ENCODE results near the gene TRIM47.
"Not testable (repeated sequence)": the region's sequence is repeated elsewhere in the genome, so short reads cannot be mapped to it uniquely, and the experiment has no call there.

TRIM47 gene

GRCh38 chr17:75856062-75856756, 22.2 kb downstream of the TRIM47 start:
- DNase-seq (ENCODE audit: insufficient read length, low spot score) = no peak
- TF ChIP-seq CTCF (IDR thresholded peaks at IDR 0.05; ENCODE audit: insufficient read depth, missing control alignments) = no peak
- FAIRE-seq = no peak

DNA sequence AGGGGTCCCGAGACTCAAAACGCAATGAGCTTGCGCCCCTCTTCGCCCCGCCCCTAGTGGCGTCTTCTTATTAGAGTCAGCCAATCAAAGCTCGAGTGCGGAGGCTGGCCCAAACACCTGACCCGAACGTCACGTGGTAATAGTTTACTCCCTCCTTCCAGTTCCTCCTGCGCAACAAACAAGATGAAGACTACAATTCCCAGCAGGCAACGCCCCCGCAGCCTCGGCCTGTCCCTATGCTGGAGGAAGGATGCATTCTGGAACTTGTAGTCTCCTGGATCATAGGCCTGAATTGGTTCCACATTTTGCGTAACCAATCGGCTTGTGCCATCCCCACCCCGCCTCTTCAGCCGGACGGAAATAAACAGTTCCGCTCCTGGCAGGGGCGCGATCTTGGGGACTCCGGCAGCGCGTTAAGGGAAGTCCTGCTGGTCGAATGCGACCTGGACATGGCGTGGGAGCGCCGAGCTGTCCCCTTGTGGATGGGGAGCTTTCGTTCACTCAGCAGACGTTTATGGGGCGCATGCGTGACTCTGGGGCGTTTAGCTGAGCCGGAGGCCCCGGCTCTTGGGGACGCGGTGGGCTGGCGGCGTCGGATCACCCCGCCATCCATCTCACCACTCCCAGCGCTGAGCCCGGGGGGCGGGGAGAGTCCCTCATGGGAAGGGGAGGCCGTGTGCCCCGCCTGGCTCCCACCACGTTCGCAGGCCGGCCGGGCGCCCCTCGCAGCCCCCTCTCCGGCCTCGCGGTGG, 22.9 kb downstream of the TRIM47 start, which contains the start of gene WBP2:
TSS of gene WBP2 (minus strand) at position 26 of the 752 bp plus-strand sequence. CDS start 38 bp downstream, outside the sequence.
- TF ChIP-seq CTCF (IDR thresholded peaks at IDR 0.05; ENCODE audit: insufficient read depth, missing control alignments) = peak; percentile 44
- FAIRE-seq = no peak

DNA sequence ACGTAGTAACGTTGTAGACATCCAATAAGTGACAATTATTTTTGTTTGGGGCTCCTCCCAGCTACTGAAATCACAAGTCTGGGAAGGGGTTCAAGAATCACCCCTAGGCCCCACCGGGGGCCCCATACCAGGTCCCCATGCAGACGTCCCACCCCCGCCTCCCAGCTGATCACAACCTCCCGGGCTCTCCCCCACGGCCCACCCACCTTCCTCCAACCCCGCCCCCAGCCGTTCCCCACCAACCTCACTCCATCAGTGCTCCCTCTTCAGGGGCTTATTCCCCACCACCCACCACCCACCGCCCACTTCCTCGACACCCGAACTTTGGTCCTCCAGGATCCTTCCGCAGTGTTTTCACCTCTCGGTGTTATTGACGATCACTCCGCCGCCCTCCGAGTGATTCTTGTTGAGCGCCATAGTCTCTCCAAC, 23.5 kb downstream of the TRIM47 start:
- DNase-seq (ENCODE audit: insufficient read length, low spot score) = no peak
- TF ChIP-seq CTCF (IDR thresholded peaks at IDR 0.05; ENCODE audit: insufficient read depth, missing control alignments) = no peak
- FAIRE-seq = no peak

More for the DNA sequence above, 22.9 kb downstream of the TRIM47 start, which contains the start of gene WBP2:
- DNase-seq (ENCODE audit: insufficient read length, low spot score) = peak; percentile 98

DNA sequence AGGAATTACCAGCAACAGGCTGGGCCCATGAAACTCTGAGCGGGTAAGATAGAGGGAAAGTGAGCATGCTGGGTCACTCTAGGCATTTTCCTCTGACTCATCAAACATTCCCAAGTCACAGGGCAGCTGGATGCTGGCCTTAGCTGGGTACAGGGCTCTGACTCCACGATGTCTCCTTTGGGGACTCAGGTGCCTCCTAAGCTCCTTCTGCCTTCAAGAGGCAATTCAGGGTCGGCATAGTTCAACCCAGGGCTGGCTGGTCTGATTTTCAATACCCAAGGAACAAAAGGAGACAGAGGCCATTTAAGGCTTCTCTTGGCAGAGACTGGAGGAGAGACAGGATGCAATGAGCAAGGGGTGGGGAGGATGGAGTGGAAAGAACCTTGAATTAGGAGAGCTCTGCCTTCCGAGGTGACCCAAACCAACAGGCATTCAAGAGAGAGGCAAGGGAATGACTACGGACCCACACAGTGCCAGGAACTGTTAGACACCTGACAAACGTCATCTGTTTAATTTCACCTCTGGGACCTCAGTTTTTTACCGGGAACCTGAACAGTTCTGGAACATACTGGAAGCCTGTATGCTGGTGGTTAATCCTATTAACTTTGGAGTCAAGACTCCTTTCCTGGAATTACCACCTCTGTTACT, 24.2 kb downstream of the TRIM47 start:
- DNase-seq (ENCODE audit: insufficient read length, low spot score) (no peak), FAIRE-seq (no peak)
- no peak for TF ChIP-seq CTCF (IDR thresholded peaks at IDR 0.05; ENCODE audit: insufficient read depth, missing control alignments)

GRCh38 chr17:75853433-75853832, 24.9 kb downstream of the TRIM47 start:
- no peak for DNase-seq (ENCODE audit: insufficient read length, low spot score)
- no peak for TF ChIP-seq CTCF (IDR thresholded peaks at IDR 0.05; ENCODE audit: insufficient read depth, missing control alignments)
- no peak for FAIRE-seq

- FAIRE-seq; DNase-seq (ENCODE audit: insufficient read length, low spot score): not testable (repeated sequence)
Measured at GRCh38 chr17:75851693-75851991, 26.7 kb downstream of the TRIM47 start.

DNA sequence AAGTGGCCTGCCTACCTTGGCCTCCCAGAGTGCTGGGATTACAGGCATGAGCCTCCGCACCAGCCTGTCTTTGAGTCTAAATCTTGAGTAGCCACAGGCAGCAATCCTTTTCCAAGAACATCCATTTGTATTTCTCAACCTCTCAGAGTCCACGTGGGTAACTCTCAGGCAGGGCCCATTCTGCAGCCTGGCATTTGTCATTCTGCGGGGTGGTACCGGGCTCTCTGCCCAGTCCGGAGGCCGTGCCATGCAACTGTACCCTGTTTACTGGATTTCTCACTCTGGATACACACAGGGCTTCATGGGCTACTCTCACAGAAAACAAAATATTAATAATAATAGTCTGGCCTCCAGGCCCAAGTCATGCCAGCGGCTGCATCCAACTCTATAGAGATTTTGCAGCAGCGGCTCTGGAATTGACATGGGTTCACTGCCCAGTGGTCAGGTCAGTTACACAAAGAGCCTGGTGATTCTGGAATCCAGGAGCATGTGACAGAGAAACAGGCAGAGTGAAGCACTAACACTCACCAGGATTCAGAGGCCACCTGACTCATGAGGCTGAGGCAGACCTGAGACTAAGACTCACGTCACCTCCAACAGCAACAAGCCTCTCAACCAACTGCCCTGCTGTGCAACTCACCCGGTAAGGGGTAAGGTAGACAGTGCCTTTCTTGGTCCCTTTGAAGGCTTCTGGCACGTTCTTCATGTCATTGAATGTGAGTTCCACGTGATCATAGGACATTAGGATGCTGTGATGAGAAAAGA, 27.3 kb downstream of the TRIM47 start:
- TF ChIP-seq CTCF (IDR thresholded peaks at IDR 0.05; ENCODE audit: insufficient read depth, missing control alignments) = no peak
- FAIRE-seq (no peak), DNase-seq (ENCODE audit: insufficient read length, low spot score) (no peak)

All from D721Med (cell line).